Fibroblast of skin of abdomen (primary cell): ENCODE measurements around the gene DIO2.

Experiments
- DNase-seq: peaks from one replicate; pipeline ENCODE4 v3.0.0-alpha.2; 2013

Gene DIO2

GRCh38 chr14:80167793-80168448 is 43.4 kb downstream of the DIO2 start:
- DNase-seq, result no peak

- peak; percentile 39 for DNase-seq
Measured at GRCh38 chr14:80164991-80165721, 46.1 kb downstream of the DIO2 start.

GRCh38 chr14:80152763-80153162 is 58.5 kb downstream of the DIO2 start:
- DNase-seq, result no peak

GRCh38 chr14:80152166-80152565 is 59.1 kb downstream of the DIO2 start:
- DNase-seq, result no peak

- no peak for DNase-seq
Measured at GRCh38 chr14:80150301-80150700, 61.0 kb downstream of the DIO2 start.
